ENCODE data around the gene HS6ST2.
A peak's percentile ranks its signal among the peaks of the same experiment; 100 is the strongest.

HS6ST2 gene

DNA sequence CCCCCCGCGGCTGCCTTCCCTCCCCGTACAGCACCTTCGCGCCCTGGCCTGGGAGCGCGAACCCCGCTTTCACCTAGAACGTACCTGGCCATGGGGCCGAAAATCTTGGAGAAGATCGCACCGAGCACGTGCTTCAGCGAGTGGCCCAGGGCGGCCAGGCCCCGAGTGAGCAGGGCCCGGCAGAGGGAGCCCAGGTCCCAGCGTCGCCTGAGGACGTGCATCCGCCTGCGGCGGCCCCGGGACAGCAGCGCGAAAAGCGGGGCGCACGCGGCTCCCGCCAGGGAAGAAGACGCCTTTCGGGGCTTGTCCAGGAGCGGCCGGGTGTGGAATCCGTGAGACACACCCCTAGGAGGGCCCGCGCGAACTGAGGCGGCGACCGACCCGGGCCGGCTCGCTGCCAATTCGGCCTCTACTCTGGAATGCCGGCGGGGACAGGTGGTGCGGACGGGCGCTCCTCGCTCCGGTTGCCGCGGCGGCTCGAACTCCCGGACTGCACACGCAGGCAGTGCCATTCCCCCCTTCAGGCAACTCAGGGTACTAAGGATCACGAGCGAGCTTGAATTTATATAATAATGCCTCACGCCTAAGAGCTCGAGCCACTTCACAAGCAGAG lies at the start of gene HS6ST2:
Gene HS6ST2 (minus strand): TSS at position 539 of the 613 bp plus-strand sequence.
- TF ChIP-seq, protein P1, sequence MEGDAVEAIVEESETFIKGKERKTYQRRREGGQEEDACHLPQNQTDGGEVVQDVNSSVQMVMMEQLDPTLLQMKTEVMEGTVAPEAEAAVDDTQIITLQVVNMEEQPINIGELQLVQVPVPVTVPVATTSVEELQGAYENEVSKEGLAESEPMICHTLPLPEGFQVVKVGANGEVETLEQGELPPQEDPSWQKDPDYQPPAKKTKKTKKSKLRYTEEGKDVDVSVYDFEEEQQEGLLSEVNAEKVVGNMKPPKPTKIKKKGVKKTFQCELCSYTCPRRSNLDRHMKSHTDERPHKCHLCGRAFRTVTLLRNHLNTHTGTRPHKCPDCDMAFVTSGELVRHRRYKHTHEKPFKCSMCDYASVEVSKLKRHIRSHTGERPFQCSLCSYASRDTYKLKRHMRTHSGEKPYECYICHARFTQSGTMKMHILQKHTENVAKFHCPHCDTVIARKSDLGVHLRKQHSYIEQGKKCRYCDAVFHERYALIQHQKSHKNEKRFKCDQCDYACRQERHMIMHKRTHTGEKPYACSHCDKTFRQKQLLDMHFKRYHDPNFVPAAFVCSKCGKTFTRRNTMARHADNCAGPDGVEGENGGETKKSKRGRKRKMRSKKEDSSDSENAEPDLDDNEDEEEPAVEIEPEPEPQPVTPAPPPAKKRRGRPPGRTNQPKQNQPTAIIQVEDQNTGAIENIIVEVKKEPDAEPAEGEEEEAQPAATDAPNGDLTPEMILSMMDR (IDR thresholded peaks at IDR 0.05; ENCODE audit: control insufficient read depth, insufficient read depth, low read depth, low read length, missing control alignments): no peak
- no peak within 1 kb of the TSS for H3K4me3 ChIP-seq (ENCODE audit: control insufficient read depth, low read depth, low read length)
- no peak for DNase-seq (ENCODE audit: low read depth)

DNA sequence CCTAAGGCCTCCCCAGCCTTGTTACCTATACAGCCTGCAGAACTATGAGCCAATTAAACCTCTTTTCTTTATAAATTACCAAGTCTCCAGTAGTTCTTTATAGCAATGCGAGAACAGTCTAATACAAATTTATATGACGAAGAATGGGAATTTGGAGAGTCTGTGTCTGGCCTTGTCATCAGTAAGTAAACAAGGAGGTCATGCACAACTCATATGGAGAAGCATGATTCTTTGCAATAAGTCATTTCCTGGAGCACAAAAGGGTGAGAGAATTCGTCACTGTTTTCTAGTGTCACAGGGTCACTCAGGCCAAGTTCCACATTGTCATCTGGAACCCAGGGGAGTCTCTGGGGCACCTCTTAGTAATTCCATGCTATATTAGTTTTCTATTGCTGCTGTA lies 49.0 kb upstream of the HS6ST2 start:
- H3K4me3 ChIP-seq (ENCODE audit: control insufficient read depth, low read depth, low read length): no peak overlapping the region
- DNase-seq (ENCODE audit: low read depth): no peak
- TF ChIP-seq, protein P1 (IDR thresholded peaks at IDR 0.05; ENCODE audit: control insufficient read depth, insufficient read depth, low read depth, low read length, missing control alignments): no peak

DNA sequence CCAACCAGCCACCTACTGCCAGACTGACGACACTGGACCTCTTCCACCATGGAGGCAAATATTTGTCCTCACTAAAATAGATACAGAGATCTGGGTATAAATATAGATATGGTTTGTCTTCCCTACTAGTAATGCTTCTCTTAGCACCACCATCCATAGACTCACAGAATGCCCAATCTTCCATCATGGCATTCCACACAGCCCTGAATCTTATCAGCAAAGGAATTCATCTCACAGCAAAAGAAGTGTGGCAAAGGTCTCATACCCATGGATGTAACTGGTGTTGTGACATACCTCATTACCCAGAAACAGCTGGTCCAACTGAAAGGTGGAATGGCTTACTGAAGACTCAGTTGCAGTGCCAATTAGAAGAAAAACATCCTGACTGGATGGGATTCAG lies 47.2 kb upstream of the HS6ST2 start:
- TF ChIP-seq, protein P1 (IDR thresholded peaks at IDR 0.05; ENCODE audit: control insufficient read depth, insufficient read depth, low read depth, low read length, missing control alignments): no peak
- H3K4me3 ChIP-seq (ENCODE audit: control insufficient read depth, low read depth, low read length): no peak overlapping the region

DNA sequence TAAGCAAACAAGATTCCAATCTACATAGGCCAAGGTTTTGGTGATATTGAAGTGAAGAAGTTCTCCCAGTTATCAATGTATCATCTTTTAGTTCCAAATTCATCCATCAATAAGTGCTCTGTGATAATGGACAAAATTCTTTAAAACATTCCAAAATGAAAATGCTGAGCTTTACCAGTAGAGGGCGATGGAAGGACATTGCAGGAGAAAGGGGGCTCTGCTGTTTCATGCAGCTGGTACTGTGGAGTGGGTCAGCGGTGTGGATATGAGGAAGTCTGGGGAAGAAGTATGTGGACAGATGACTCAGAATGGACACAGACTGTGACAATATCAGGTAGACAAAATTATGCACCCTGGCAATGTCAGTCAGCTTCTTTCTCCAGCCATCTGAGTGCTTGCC lies 46.6 kb upstream of the HS6ST2 start:
- H3K4me3 ChIP-seq (ENCODE audit: control insufficient read depth, low read depth, low read length): no peak overlapping the region
- TF ChIP-seq, protein P1 (IDR thresholded peaks at IDR 0.05; ENCODE audit: control insufficient read depth, insufficient read depth, low read depth, low read length, missing control alignments): peak; percentile 61
- no peak for DNase-seq (ENCODE audit: low read depth)

More for the DNA sequence above, 47.2 kb upstream of the HS6ST2 start:
- no peak for DNase-seq (ENCODE audit: low read depth)

DNA sequence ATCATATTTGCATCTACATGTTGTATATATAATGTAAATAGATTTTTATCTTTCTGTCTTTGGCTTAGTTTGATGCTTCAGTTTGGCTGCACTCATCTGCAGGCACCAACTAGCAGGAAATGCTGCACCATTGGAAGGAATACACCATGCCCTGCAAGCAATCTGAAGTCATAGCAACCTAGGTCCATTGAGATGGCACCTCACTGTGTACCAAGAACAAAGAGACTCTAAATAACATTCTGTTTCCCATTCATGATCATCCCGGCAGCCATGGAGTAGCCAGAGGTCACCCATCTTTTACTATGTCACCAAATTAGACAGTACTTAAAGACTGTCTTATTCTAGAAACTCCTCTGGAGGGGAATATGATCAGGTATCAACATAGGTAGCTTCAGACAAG lies 40.8 kb upstream of the HS6ST2 start:
- TF ChIP-seq, protein P1 (IDR thresholded peaks at IDR 0.05; ENCODE audit: control insufficient read depth, insufficient read depth, low read depth, low read length, missing control alignments): no peak
- no peak for DNase-seq (ENCODE audit: low read depth)
- no peak overlapping the region for H3K4me3 ChIP-seq (ENCODE audit: control insufficient read depth, low read depth, low read length)

DNA sequence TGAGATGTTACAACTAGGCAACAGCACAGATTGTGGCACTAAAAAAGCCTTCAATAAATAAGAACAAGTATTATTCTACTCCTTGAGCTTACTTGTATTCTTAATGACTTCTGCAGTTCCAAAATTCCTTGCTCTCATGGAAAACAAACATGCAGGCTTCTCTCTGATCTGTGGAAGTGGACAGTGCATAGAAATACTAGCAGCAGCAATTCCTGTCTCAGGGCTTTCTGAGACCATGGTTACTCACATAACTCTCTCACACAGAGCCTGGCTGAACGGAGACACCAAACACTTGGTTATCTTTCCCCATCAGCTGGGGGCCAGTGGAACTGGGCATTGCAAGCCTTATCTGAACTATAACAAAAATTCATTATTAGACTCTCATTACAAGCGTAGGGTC lies 32.4 kb upstream of the HS6ST2 start:
- H3K4me3 ChIP-seq (ENCODE audit: control insufficient read depth, low read depth, low read length): no peak overlapping the region
- TF ChIP-seq, protein P1 (IDR thresholded peaks at IDR 0.05; ENCODE audit: control insufficient read depth, insufficient read depth, low read depth, low read length, missing control alignments): no peak
- DNase-seq (ENCODE audit: low read depth): no peak
